Neuronal stem cell (in vitro differentiated cells): ENCODE measurements around the gene BMP4.
"Not testable (repeated sequence)": the region's sequence is repeated elsewhere in the genome, so short reads cannot be mapped to it uniquely, and the experiment has no call there.

Experiments used
- DNase-seq: peaks from one replicate; pipeline ENCODE4 v3.0.0-alpha.2; 2013; ENCODE audit warnings: low spot score
- H2AFZ ChIP-seq: one replicate; pipeline ENCODE4 v1.6.1; 2013; ENCODE audit warnings: mild to moderate bottlenecking, low read length, inconsistent platforms
- H2AK5ac ChIP-seq: 2 replicates; pipeline ENCODE4 v1.6.1; 2013; ENCODE audit warnings: low read depth, mild to moderate bottlenecking, inconsistent platforms, low read length, moderate library complexity, mixed read lengths
- H2BK120ac ChIP-seq: 2 replicates; pipeline ENCODE4 v1.6.1; 2013; ENCODE audit warnings: low read depth, mild to moderate bottlenecking, inconsistent platforms, low read length, moderate library complexity, mixed read lengths
- H2BK12ac ChIP-seq: one replicate; pipeline ENCODE4 v1.6.1; 2013; ENCODE audit warnings: low read length, inconsistent platforms
- H2BK15ac ChIP-seq: 2 replicates; pipeline ENCODE4 v1.6.1; 2013; ENCODE audit warnings: mild to moderate bottlenecking, low read length, inconsistent platforms, mixed read lengths
- H2BK5ac ChIP-seq: one replicate; pipeline ENCODE4 v1.6.1; 2013; ENCODE audit warnings: inconsistent platforms, mild to moderate bottlenecking, low read length, moderate library complexity
- H3K14ac ChIP-seq: one replicate; pipeline ENCODE4 v1.6.1; 2013; ENCODE audit warnings: low read length, inconsistent platforms
- H3K18ac ChIP-seq: 2 replicates; pipeline ENCODE4 v1.6.1; 2013; ENCODE audit warnings: low read length, inconsistent platforms
- H3K23ac ChIP-seq: 2 replicates; pipeline ENCODE4 v1.6.1; 2013; ENCODE audit warnings: low read depth, mild to moderate bottlenecking, mixed read lengths, low read length, inconsistent platforms; ENCODE audit not compliant: poor library complexity
- H3K27ac ChIP-seq: replicated peaks from 3 replicates; pipeline ENCODE4 v1.5.1; 2013; ENCODE audit warnings: low read length, inconsistent platforms
- H3K27me3 ChIP-seq, 3 experiments: 2 replicates each; pipeline ENCODE4 v1.6.1; 2013; ENCODE audit warnings: low read length in 3 of 3, mild to moderate bottlenecking in 2 of 3, inconsistent platforms in 1 of 3, low read depth in 1 of 3, mixed read lengths in 1 of 3, moderate library complexity in 1 of 3; ENCODE audit not compliant: control insufficient read depth in 3 of 3, insufficient read depth in 3 of 3
- H3K36me3 ChIP-seq, 2 donors: replicated peaks in 1 of 2; 2 replicates each; pipeline ENCODE4 v1.6.1; 2013; ENCODE audit warnings: low read length in 2 of 2; ENCODE audit not compliant: control insufficient read depth in 2 of 2, insufficient read depth in 2 of 2
- H3K4ac ChIP-seq: 2 replicates; pipeline ENCODE4 v1.6.1; 2013; ENCODE audit warnings: inconsistent platforms, mild to moderate bottlenecking, low read length, moderate library complexity
- H3K4me1 ChIP-seq, 2 donors: 1 replicate in 1 of 2; 2 replicates in 1 of 2; pipeline ENCODE4 v1.6.1; 2013; ENCODE audit warnings: low read length in 2 of 2, low read depth in 1 of 2; ENCODE audit not compliant: control insufficient read depth in 2 of 2, insufficient read depth in 1 of 2
- H3K4me2 ChIP-seq: one replicate; pipeline ENCODE4 v1.6.1; 2013; ENCODE audit warnings: mild to moderate bottlenecking, low read length, inconsistent platforms; ENCODE audit not compliant: insufficient read depth, poor library complexity, severe bottlenecking
- H3K4me3 ChIP-seq, 2 donors: 2 replicates each; pipeline ENCODE4 v1.5.1; 2013; ENCODE audit warnings: low read length in 2 of 2, mild to moderate bottlenecking in 2 of 2, inconsistent platforms in 1 of 2, moderate library complexity in 1 of 2
- H3K79me1 ChIP-seq: one replicate; pipeline ENCODE4 v1.6.1; 2013; ENCODE audit warnings: low read depth, mild to moderate bottlenecking, inconsistent platforms, low read length, moderate library complexity
- H3K9ac ChIP-seq: one replicate; pipeline ENCODE4 v1.6.1; 2013; ENCODE audit warnings: mild to moderate bottlenecking, low read depth, low read length, inconsistent platforms; ENCODE audit not compliant: poor library complexity
- H3K9me3 ChIP-seq, 2 donors: replicated peaks in 1 of 2; 2 replicates each; pipeline versions ENCODE3 to v1.6.1; 2013; ENCODE audit warnings: low read length in 2 of 2, mild to moderate bottlenecking in 2 of 2, inconsistent platforms in 1 of 2, low read depth in 1 of 2, mixed read lengths in 1 of 2, moderate library complexity in 1 of 2; ENCODE audit not compliant: control insufficient read depth in 2 of 2, insufficient read depth in 1 of 2
- H4K8ac ChIP-seq: one replicate; pipeline ENCODE4 v1.6.1; 2013; ENCODE audit warnings: low read depth, mild to moderate bottlenecking, inconsistent platforms, low read length, moderate library complexity
- H4K91ac ChIP-seq: one replicate; pipeline ENCODE4 v1.6.1; 2013; ENCODE audit warnings: low read length, low read depth, mild to moderate bottlenecking, inconsistent platforms; ENCODE audit not compliant: poor library complexity
- WGBS, 2 donors: extraction: QIAGEN DNeasy Blood & Tissue Kit; methylation state at CpG; one replicate each; pipeline ENCODE4 v1.1.7; 2013; ENCODE audit warnings: missing lambda C conversion rate in 2 of 2, mixed read lengths in 1 of 2; ENCODE audit not compliant: insufficient read length in 2 of 2, insufficient replicate concordance in 1 of 2; ENCODE audit errors: extremely low coverage in 2 of 2; 5-methylcytosine and 5-hydroxymethylcytosine counted together

The BMP4 gene

GRCh38 chr14:53990978-53991377 lies 34.4 kb upstream of the BMP4 start:
- H4K91ac ChIP-seq, result no peak overlapping the region
- H3K4me1 ChIP-seq, result no peaks in the 10 kb centered on the region
- H3K4ac ChIP-seq, result no peak overlapping the region
- no CpG with 5 or more reads among the region's 2 CpGs for WGBS, 2 donors
- H2AFZ ChIP-seq, result no peak overlapping the region
- H2BK15ac ChIP-seq, result no peak overlapping the region
- no peak overlapping the region for H3K4me2 ChIP-seq
- H2BK12ac ChIP-seq, result no peak overlapping the region
- H3K4me3 ChIP-seq, result no peak overlapping the region
- no peak overlapping the region for H3K9ac ChIP-seq
- no peak overlapping the region for H2BK120ac ChIP-seq
- H2AK5ac ChIP-seq, result no peak overlapping the region
- H3K14ac ChIP-seq, result no peak overlapping the region
- no peak for DNase-seq
- H3K27me3 ChIP-seq, result no peaks in the 10 kb centered on the region
- no peaks in the 10 kb centered on the region for H3K36me3 ChIP-seq
- H3K23ac ChIP-seq, result no peak overlapping the region
- H3K27ac ChIP-seq, result no peak overlapping the region
- H3K18ac ChIP-seq, result no peak overlapping the region
- H4K8ac ChIP-seq, result no peak overlapping the region
- no peaks in the 10 kb centered on the region for H3K9me3 ChIP-seq
- H2BK5ac ChIP-seq, result no peak overlapping the region
- no peaks in the 10 kb centered on the region for H3K79me1 ChIP-seq

- H3K4me3 ChIP-seq, H3K9ac ChIP-seq, H3K4ac ChIP-seq, H2BK15ac ChIP-seq, H3K36me3 ChIP-seq, H2AFZ ChIP-seq, H3K79me1 ChIP-seq, H3K27me3 ChIP-seq, H2BK5ac ChIP-seq, H4K8ac ChIP-seq, H4K91ac ChIP-seq, H3K9me3 ChIP-seq, H2BK12ac ChIP-seq, H3K4me1 ChIP-seq, H3K18ac ChIP-seq, H3K27ac ChIP-seq, H2AK5ac ChIP-seq, H3K23ac ChIP-seq, H3K14ac ChIP-seq, H3K4me2 ChIP-seq, H2BK120ac ChIP-seq, DNase-seq: not testable (repeated sequence)
- no CpG with 5 or more reads among the region's 3 CpGs for WGBS, 2 donors
Measured at GRCh38 chr14:53986718-53987117, 30.1 kb upstream of the BMP4 start.

- H3K4me2 ChIP-seq, H2BK12ac ChIP-seq, H3K4me3 ChIP-seq, H3K14ac ChIP-seq, H3K18ac ChIP-seq, H3K9ac ChIP-seq, H3K4me1 ChIP-seq, H3K4ac ChIP-seq, DNase-seq, H4K8ac ChIP-seq, H3K9me3 ChIP-seq, H2AFZ ChIP-seq, H2AK5ac ChIP-seq, H4K91ac ChIP-seq, H3K79me1 ChIP-seq, H3K27ac ChIP-seq, H3K23ac ChIP-seq, H2BK15ac ChIP-seq, H2BK5ac ChIP-seq, H2BK120ac ChIP-seq, H3K36me3 ChIP-seq, H3K27me3 ChIP-seq: not testable (repeated sequence)
- WGBS, 2 donors, result no CpG with 5 or more reads among the region's 2 CpGs
Measured at GRCh38 chr14:53984958-53985357, 28.3 kb upstream of the BMP4 start.

- H3K4me2 ChIP-seq, result no peak overlapping the region
- no peak overlapping the region for H3K18ac ChIP-seq
- no peak overlapping the region for H3K14ac ChIP-seq
- peaks cover 4% of the 10 kb centered on the region in 2 donors for H3K4me1 ChIP-seq
- no peak overlapping the region for H2BK15ac ChIP-seq
- H4K91ac ChIP-seq, result no peak overlapping the region
- no peak overlapping the region for H3K4me3 ChIP-seq
- no peak overlapping the region for H2BK120ac ChIP-seq
- no peak overlapping the region for H2AK5ac ChIP-seq
- H3K27me3 ChIP-seq, result no peaks in the 10 kb centered on the region
- no peak overlapping the region for H3K4ac ChIP-seq
- no peak overlapping the region for H2AFZ ChIP-seq
- H3K79me1 ChIP-seq, result peaks cover 2% of the 10 kb centered on the region
- no peak overlapping the region for H3K23ac ChIP-seq
- no peak overlapping the region for H3K27ac ChIP-seq
- no peak overlapping the region for H4K8ac ChIP-seq
- H2BK12ac ChIP-seq, result no peak overlapping the region
- H3K36me3 ChIP-seq, result no peaks in the 10 kb centered on the region
- DNase-seq, result no peak
- H2BK5ac ChIP-seq, result no peak overlapping the region
- H3K9me3 ChIP-seq, result peaks cover 0 to 5% of the 10 kb centered on the region in 2 donors
- H3K9ac ChIP-seq, result no peak overlapping the region
Measured at GRCh38 chr14:53983112-53983511, 26.5 kb upstream of the BMP4 start.
